Measurements from ENCODE around the gene FGF16. TPM values are rescaled to one million over a fixed set of nuclear protein-coding genes. Genes with fewer than 3 reads are reported as not detected.

The FGF16 gene
- total and polyA plus RNA-seq, 10 donors = not detected

DNA sequence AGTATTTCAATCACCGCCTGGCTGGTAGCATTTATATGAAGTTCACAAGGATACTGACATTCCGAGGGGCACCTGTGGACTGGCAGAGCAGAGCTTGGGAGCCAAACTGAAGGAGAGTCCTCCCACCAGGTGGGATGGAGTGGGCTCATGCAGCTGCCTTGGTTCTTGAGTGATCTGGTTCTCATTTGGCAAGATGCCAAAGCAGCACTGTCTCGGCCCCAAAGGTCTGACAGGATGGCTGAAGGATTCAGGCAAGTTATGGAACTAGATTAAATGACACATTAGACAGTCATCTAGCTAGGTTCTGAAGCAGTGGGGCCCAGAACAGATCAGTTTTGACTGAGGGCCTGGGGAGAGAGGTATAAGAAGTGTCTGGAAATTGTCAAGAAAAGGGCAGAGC is 3.2 kb downstream of the FGF16 start:
- Histone ChIP-seq H3K9me3 (no peaks in the 10 kb centered on the region), H3K4me3 (no peak overlapping the region), H3K27me3 (replicated peaks in 1 of 7) (peaks cover 0 to 31% (median 25%) of the 10 kb centered on the region in 7 donors), H3K27ac (no peak overlapping the region), H3K36me3 (no peaks in the 10 kb centered on the region), H3K4me1 (peaks cover 0 to 26% (median 20%) of the 10 kb centered on the region in 6 donors)
- WGBS, 5 donors = 50 to 93% (median 85%) methylated on average over 1 to 3 of the region's 3 CpGs
- no peak for TF ChIP-seq POLR2AphosphoS5 (IDR thresholded peaks at IDR 0.05)
- TF ChIP-seq POLR2A (IDR thresholded peaks at IDR 0.05) = no peak
- TF ChIP-seq, protein P1, sequence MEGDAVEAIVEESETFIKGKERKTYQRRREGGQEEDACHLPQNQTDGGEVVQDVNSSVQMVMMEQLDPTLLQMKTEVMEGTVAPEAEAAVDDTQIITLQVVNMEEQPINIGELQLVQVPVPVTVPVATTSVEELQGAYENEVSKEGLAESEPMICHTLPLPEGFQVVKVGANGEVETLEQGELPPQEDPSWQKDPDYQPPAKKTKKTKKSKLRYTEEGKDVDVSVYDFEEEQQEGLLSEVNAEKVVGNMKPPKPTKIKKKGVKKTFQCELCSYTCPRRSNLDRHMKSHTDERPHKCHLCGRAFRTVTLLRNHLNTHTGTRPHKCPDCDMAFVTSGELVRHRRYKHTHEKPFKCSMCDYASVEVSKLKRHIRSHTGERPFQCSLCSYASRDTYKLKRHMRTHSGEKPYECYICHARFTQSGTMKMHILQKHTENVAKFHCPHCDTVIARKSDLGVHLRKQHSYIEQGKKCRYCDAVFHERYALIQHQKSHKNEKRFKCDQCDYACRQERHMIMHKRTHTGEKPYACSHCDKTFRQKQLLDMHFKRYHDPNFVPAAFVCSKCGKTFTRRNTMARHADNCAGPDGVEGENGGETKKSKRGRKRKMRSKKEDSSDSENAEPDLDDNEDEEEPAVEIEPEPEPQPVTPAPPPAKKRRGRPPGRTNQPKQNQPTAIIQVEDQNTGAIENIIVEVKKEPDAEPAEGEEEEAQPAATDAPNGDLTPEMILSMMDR (IDR thresholded peaks at IDR 0.05 in 8 of 11, conservative IDR thresholded peaks at IDR 0.05 in 3 of 11) = no peak
- intact Hi-C loops (cut with DNase I; ENCODE audit: low total_unique reads) = no loop called here
- no peak for DNase-seq

DNA sequence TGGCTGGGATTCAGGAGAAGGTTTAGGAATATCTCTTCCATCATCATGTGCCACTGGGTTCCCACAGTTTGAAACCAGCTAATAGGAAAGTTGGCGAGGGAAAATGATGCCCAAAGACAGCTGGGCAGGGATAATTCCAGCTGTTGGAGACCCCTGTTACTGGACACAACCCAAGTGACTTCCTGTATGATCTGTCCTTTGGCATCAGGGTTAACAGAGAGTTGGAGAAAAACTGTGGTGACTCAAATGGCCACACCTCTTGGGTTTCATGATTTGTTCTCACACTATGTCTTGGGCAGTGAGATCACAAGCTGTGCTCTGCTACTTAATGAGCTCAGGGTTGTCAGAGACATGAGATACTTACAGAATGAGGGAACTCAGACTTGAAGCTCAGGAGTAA is 3.8 kb downstream of the FGF16 start:
- Histone ChIP-seq H3K9me3 (no peaks in the 10 kb centered on the region), H3K27ac (no peak overlapping the region), H3K4me3 (no peak overlapping the region), H3K27me3 (replicated peaks in 1 of 7) (peaks cover 0 to 25% (median 21%) of the 10 kb centered on the region in 7 donors), H3K4me1 (peaks cover 0 to 24% (median 16%) of the 10 kb centered on the region in 6 donors), H3K36me3 (no peaks in the 10 kb centered on the region)
- no peak for DNase-seq
- TF ChIP-seq POLR2AphosphoS5 (IDR thresholded peaks at IDR 0.05) (no peak), POLR2A (IDR thresholded peaks at IDR 0.05) (no peak)
- TF ChIP-seq, protein P1 (IDR thresholded peaks at IDR 0.05 in 8 of 11, conservative IDR thresholded peaks at IDR 0.05 in 3 of 11) = no peak
- WGBS, 5 donors = 44 to 89% (median 63%) methylated on average over 1 of the region's 1 CpG; no CpG with 5 or more reads in 1 of the 5 donors
- intact Hi-C loops (cut with DNase I; ENCODE audit: low total_unique reads) = no loop called here

DNA sequence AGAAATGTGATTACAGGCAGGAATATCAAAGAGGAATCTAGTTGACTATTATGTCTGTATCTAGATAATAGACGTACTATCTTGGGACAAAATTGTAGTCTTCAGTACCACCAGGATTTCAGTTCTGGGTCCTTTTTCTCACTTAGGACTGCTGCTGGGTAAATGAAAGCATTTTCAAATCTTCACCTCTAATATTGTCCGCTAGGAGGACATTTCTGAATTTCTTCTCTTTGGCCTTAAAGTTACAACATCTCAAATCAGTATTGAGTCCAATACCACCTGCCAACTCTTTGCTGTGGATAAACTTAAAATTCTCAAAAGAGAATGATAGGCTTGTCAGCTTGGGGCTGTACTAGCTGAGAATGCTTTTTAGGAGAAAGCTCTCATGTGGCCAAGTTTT is 6.0 kb downstream of the FGF16 start:
- H3K9me3 ChIP-seq = no peaks in the 10 kb centered on the region
- H3K4me3 ChIP-seq = no peak overlapping the region
- H3K27me3 ChIP-seq (replicated peaks in 1 of 7) = peaks cover 0 to 3% (median 2%) of the 10 kb centered on the region in 7 donors
- no peak for DNase-seq
- H3K4me1 ChIP-seq = peaks cover 0 to 2% (median 0%) of the 10 kb centered on the region in 6 donors
- H3K36me3 ChIP-seq = no peaks in the 10 kb centered on the region
- WGBS, 5 donors = 75 to 97% (median 85%) methylated on average over 2 of the region's 2 CpGs
- TF ChIP-seq POLR2AphosphoS5 (IDR thresholded peaks at IDR 0.05) (no peak), POLR2A (IDR thresholded peaks at IDR 0.05) (no peak)
- TF ChIP-seq, protein P1 (IDR thresholded peaks at IDR 0.05 in 8 of 11, conservative IDR thresholded peaks at IDR 0.05 in 3 of 11) = no peak
- intact Hi-C loops (cut with DNase I; ENCODE audit: low total_unique reads) = no loop called here
- no peak overlapping the region for H3K27ac ChIP-seq

DNA sequence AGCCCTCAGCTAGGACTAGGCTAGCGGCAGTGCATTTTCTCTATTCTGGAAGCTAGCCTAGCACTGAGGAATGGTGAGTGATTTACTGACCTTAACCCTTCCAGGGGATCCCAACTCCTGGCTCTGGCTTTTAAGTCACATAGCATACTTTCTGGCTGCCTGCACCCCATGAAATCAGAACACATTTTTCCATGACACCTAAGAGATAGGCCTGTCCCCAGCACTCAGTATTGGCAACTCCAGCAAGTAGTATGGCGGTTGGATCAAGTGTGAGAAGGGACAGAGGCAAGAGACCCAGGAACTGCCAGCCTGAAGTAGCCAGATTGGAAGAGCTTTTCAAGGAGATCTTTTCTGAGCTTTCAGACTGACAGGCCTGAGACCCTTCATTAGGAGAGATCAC is 8.2 kb downstream of the FGF16 start:
- TF ChIP-seq POLR2A (IDR thresholded peaks at IDR 0.05) = no peak
- TF ChIP-seq, protein P1 (IDR thresholded peaks at IDR 0.05 in 8 of 11, conservative IDR thresholded peaks at IDR 0.05 in 3 of 11) = no peak
- no peak for TF ChIP-seq POLR2AphosphoS5 (IDR thresholded peaks at IDR 0.05)
- Histone ChIP-seq H3K36me3 (no peaks in the 10 kb centered on the region), H3K4me1 (no peaks in the 10 kb centered on the region), H3K27ac (no peak overlapping the region), H3K9me3 (no peaks in the 10 kb centered on the region), H3K4me3 (no peak overlapping the region), H3K27me3 (replicated peaks in 1 of 7) (no peaks in the 10 kb centered on the region)
- no peak for DNase-seq
- WGBS, 5 donors = 81 to 95% (median 92%) methylated on average over 2 of the region's 2 CpGs; no CpG with 5 or more reads in 1 of the 5 donors
- intact Hi-C loops (cut with DNase I; ENCODE audit: low total_unique reads) = no loop called here

Data from spleen (tissue), 11 donors.